ENCODE results near the gene IPO9.
"Not testable (repeated sequence)": the region's sequence is repeated elsewhere in the genome, so short reads cannot be mapped to it uniquely, and the experiment has no call there.

IPO9 gene

GRCh38 chr1:201895120-201895665, 66.2 kb downstream of the IPO9 start:
- Mint-ChIP-seq H3K27ac (no peak overlapping the region), H3K27me3 (ENCODE audit: low read depth) (peaks cover 12% of the 10 kb centered on the region), H3K4me1 (ENCODE audit: low read depth) (peaks cover 10% of the 10 kb centered on the region), H3K4me3 (no peak overlapping the region), H3K9me3 (no peaks in the 10 kb centered on the region), H3K36me3 (ENCODE audit: low read depth) (no peaks in the 10 kb centered on the region)

GRCh38 chr1:201895913-201896807, 67.2 kb downstream of the IPO9 start:
- H3K36me3 Mint-ChIP-seq (ENCODE audit: low read depth), result no peaks in the 10 kb centered on the region
- peak overlapping the region; percentile 47 for H3K4me3 Mint-ChIP-seq
- H3K27me3 Mint-ChIP-seq (ENCODE audit: low read depth), result peaks cover 8% of the 10 kb centered on the region
- peaks cover 10% of the 10 kb centered on the region for H3K4me1 Mint-ChIP-seq (ENCODE audit: low read depth)
- peak overlapping the region; percentile 72 for H3K27ac Mint-ChIP-seq
- no peaks in the 10 kb centered on the region for H3K9me3 Mint-ChIP-seq

- peaks cover 10% of the 10 kb centered on the region for H3K4me1 Mint-ChIP-seq (ENCODE audit: low read depth)
- H3K9me3 Mint-ChIP-seq, result no peaks in the 10 kb centered on the region
- H3K36me3 Mint-ChIP-seq (ENCODE audit: low read depth), result no peaks in the 10 kb centered on the region
- no peak overlapping the region for H3K27ac Mint-ChIP-seq
- H3K27me3 Mint-ChIP-seq (ENCODE audit: low read depth), result peaks cover 8% of the 10 kb centered on the region
- H3K4me3 Mint-ChIP-seq, result no peak overlapping the region
Observed at GRCh38 chr1:201896951-201897391, 68.0 kb downstream of the IPO9 start.

GRCh38 chr1:201898240-201898894, 69.4 kb downstream of the IPO9 start:
- no peak overlapping the region for H3K4me3 Mint-ChIP-seq
- peaks cover 10% of the 10 kb centered on the region for H3K4me1 Mint-ChIP-seq (ENCODE audit: low read depth)
- H3K9me3 Mint-ChIP-seq, result no peaks in the 10 kb centered on the region
- no peaks in the 10 kb centered on the region for H3K36me3 Mint-ChIP-seq (ENCODE audit: low read depth)
- H3K27ac Mint-ChIP-seq, result no peak overlapping the region
- peaks cover 8% of the 10 kb centered on the region for H3K27me3 Mint-ChIP-seq (ENCODE audit: low read depth)

GRCh38 chr1:201898992-201899391, 70.0 kb downstream of the IPO9 start:
- no peaks in the 10 kb centered on the region for H3K36me3 Mint-ChIP-seq (ENCODE audit: low read depth)
- H3K27ac Mint-ChIP-seq, result no peak overlapping the region
- H3K4me1 Mint-ChIP-seq (ENCODE audit: low read depth), result peaks cover 10% of the 10 kb centered on the region
- no peaks in the 10 kb centered on the region for H3K9me3 Mint-ChIP-seq
- peaks cover 8% of the 10 kb centered on the region for H3K27me3 Mint-ChIP-seq (ENCODE audit: low read depth)
- no peak overlapping the region for H3K4me3 Mint-ChIP-seq

- H3K27me3 Mint-ChIP-seq (ENCODE audit: low read depth), result peaks cover 8% of the 10 kb centered on the region
- H3K9me3 Mint-ChIP-seq, result no peaks in the 10 kb centered on the region
- H3K4me1 Mint-ChIP-seq (ENCODE audit: low read depth), result peaks cover 8% of the 10 kb centered on the region
- peak overlapping the region; percentile 16 for H3K27ac Mint-ChIP-seq
- no peaks in the 10 kb centered on the region for H3K36me3 Mint-ChIP-seq (ENCODE audit: low read depth)
- H3K4me3 Mint-ChIP-seq, result no peak overlapping the region
Observed at GRCh38 chr1:201899683-201900429, 70.9 kb downstream of the IPO9 start.

GRCh38 chr1:201900476-201900875, 71.5 kb downstream of the IPO9 start:
- H3K27ac Mint-ChIP-seq, result peak overlapping the region; percentile 16
- H3K4me1 Mint-ChIP-seq (ENCODE audit: low read depth), result peaks cover 11% of the 10 kb centered on the region
- H3K9me3 Mint-ChIP-seq, result no peaks in the 10 kb centered on the region
- no peak overlapping the region for H3K4me3 Mint-ChIP-seq
- H3K36me3 Mint-ChIP-seq (ENCODE audit: low read depth), result no peaks in the 10 kb centered on the region
- H3K27me3 Mint-ChIP-seq (ENCODE audit: low read depth), result peaks cover 8% of the 10 kb centered on the region

- H3K4me1 Mint-ChIP-seq (ENCODE audit: low read depth); H3K27me3 Mint-ChIP-seq (ENCODE audit: low read depth); H3K9me3 Mint-ChIP-seq; H3K27ac Mint-ChIP-seq; H3K4me3 Mint-ChIP-seq; H3K36me3 Mint-ChIP-seq (ENCODE audit: low read depth): not testable (repeated sequence)
Observed at GRCh38 chr1:201901036-201901435, 72.1 kb downstream of the IPO9 start.

GRCh38 chr1:201902198-201902597, 73.2 kb downstream of the IPO9 start:
- Mint-ChIP-seq H3K27ac (no peak overlapping the region), H3K4me1 (ENCODE audit: low read depth) (peaks cover 4% of the 10 kb centered on the region), H3K4me3 (no peak overlapping the region), H3K27me3 (ENCODE audit: low read depth) (peaks cover 8% of the 10 kb centered on the region), H3K36me3 (ENCODE audit: low read depth) (no peaks in the 10 kb centered on the region), H3K9me3 (no peaks in the 10 kb centered on the region)

- Mint-ChIP-seq H3K4me1 (ENCODE audit: low read depth) (peaks cover 4% of the 10 kb centered on the region), H3K27ac (no peak overlapping the region), H3K4me3 (no peak overlapping the region), H3K9me3 (no peaks in the 10 kb centered on the region), H3K27me3 (ENCODE audit: low read depth) (peaks cover 8% of the 10 kb centered on the region), H3K36me3 (ENCODE audit: low read depth) (no peaks in the 10 kb centered on the region)
Observed at GRCh38 chr1:201903135-201903534, 74.2 kb downstream of the IPO9 start.

- peaks cover 4% of the 10 kb centered on the region for H3K4me1 Mint-ChIP-seq (ENCODE audit: low read depth)
- H3K27me3 Mint-ChIP-seq (ENCODE audit: low read depth), result peaks cover 8% of the 10 kb centered on the region
- no peaks in the 10 kb centered on the region for H3K36me3 Mint-ChIP-seq (ENCODE audit: low read depth)
- H3K4me3 Mint-ChIP-seq, result no peak overlapping the region
- no peak overlapping the region for H3K27ac Mint-ChIP-seq
- no peaks in the 10 kb centered on the region for H3K9me3 Mint-ChIP-seq
Observed at GRCh38 chr1:201904579-201904978, 75.6 kb downstream of the IPO9 start.

GRCh38 chr1:201905234-201905890, 76.4 kb downstream of the IPO9 start:
- Mint-ChIP-seq H3K4me3 (no peak overlapping the region), H3K27me3 (ENCODE audit: low read depth) (peaks cover 2% of the 10 kb centered on the region), H3K4me1 (ENCODE audit: low read depth) (peaks cover 4% of the 10 kb centered on the region)

GRCh38 chr1:201906336-201906735, 77.4 kb downstream of the IPO9 start:
- Mint-ChIP-seq H3K27ac (no peak overlapping the region), H3K36me3 (ENCODE audit: low read depth) (no peaks in the 10 kb centered on the region), H3K27me3 (ENCODE audit: low read depth) (no peaks in the 10 kb centered on the region), H3K9me3 (no peaks in the 10 kb centered on the region), H3K4me3 (no peak overlapping the region), H3K4me1 (ENCODE audit: low read depth) (peaks cover 4% of the 10 kb centered on the region)

More at GRCh38 chr1:201905234-201905890, 76.4 kb downstream of the IPO9 start:
- no peaks in the 10 kb centered on the region for H3K36me3 Mint-ChIP-seq (ENCODE audit: low read depth)
- no peak overlapping the region for H3K27ac Mint-ChIP-seq
- H3K9me3 Mint-ChIP-seq, result no peaks in the 10 kb centered on the region

GRCh38 chr1:201907621-201908020, 78.7 kb downstream of the IPO9 start:
- no peaks in the 10 kb centered on the region for H3K9me3 Mint-ChIP-seq
- H3K27me3 Mint-ChIP-seq (ENCODE audit: low read depth), result no peaks in the 10 kb centered on the region
- no peak overlapping the region for H3K27ac Mint-ChIP-seq
- no peak overlapping the region for H3K4me3 Mint-ChIP-seq
- H3K4me1 Mint-ChIP-seq (ENCODE audit: low read depth), result peaks cover 4% of the 10 kb centered on the region
- no peaks in the 10 kb centered on the region for H3K36me3 Mint-ChIP-seq (ENCODE audit: low read depth)

All from T-helper 1 cell treated with Interleukin-12 subunit alpha and Interleukin-12 subunit beta and Interleukin-4 antibody, amounts not matched to agents 30 μg/mL and 1 μg/mL, for 36 hours (primary cell).